SK-N-SH (cell line): ENCODE results near the gene ACSL3. TPM values are rescaled to one million over a fixed set of nuclear protein-coding genes. Genes with fewer than 3 reads are reported as not detected.
"Not testable (repeated sequence)": the region's sequence is repeated elsewhere in the genome, so short reads cannot be mapped to it uniquely, and the experiment has no call there.

ENCODE experiments used
- CTCF ChIA-PET: fragments of 300-600, 350-600 bp; formaldehyde crosslinking; extraction: SDS; loops from one replicate; lab custom pipeline; 2021; lab: Yijun Ruan, JAX
- POLR2A ChIA-PET: fragments of 350-600 bp; sonication (Branson Sonifier 250); formaldehyde crosslinking; extraction: SDS; loops from one replicate; lab custom pipeline; 2020; ENCODE audit warnings: antibody characterized with exemption, inconsistent platforms; lab: Yijun Ruan, JAX
- DNase-seq: peaks from one replicate; pipeline ENCODE4 v3.0.0; 2012
- H2AFZ ChIP-seq: fragments of 200-600 bp; sonication (generic); 2 replicates; pipeline ENCODE4 v1.8.1; 2016; ENCODE audit warnings: antibody characterized with exemption, mild to moderate bottlenecking, low read depth
- H3F3A ChIP-seq: fragments of 200-600 bp; sonication (generic); replicated peaks from 2 replicates; pipeline ENCODE3; 2016; ENCODE audit warnings: antibody characterized with exemption, mild to moderate bottlenecking; ENCODE audit not compliant: insufficient read depth
- H3K27ac ChIP-seq, 2 experiments: fragments of 200-500 bp in 1 of 2; fragments of 200-600 bp in 1 of 2; sonication (Bioruptor generic) in 1 of 2; sonication (generic), shearing (Covaris generic) in 1 of 2; 2 replicates each; pipeline versions ENCODE4 v1.5.1 to v1.6.1; 2014 to 2016; ENCODE audit warnings: low read depth in 2 of 2, inconsistent platforms in 1 of 2, low read length in 1 of 2, mild to moderate bottlenecking in 1 of 2, mixed read lengths in 1 of 2
- H3K27me3 ChIP-seq: fragments of 200-600 bp; sonication (generic), shearing (Covaris generic); 2 replicates; pipeline ENCODE4 v1.6.1; 2016; ENCODE audit warnings: mixed run types; ENCODE audit not compliant: insufficient read depth
- H3K36me3 ChIP-seq, 2 experiments: fragments of 200-500 bp in 1 of 2; fragments of 200-600 bp in 1 of 2; sonication (Bioruptor generic) in 1 of 2; sonication (generic) in 1 of 2; replicated peaks in 1 of 2; 2 replicates each; pipeline versions ENCODE3 to v1.5.1; 2014 to 2016; ENCODE audit warnings: low read length in 1 of 2, mild to moderate bottlenecking in 1 of 2; ENCODE audit not compliant: insufficient read depth in 2 of 2, control insufficient read depth in 1 of 2
- H3K4me1 ChIP-seq, 2 experiments: fragments of 200-500 bp in 1 of 2; fragments of 200-600 bp in 1 of 2; sonication (Bioruptor generic) in 1 of 2; sonication (generic), shearing (Covaris generic) in 1 of 2; 2 replicates each; pipeline versions ENCODE4 v1.5.1 to v1.6.1; 2014 to 2016; ENCODE audit warnings: low read depth in 1 of 2, low read length in 1 of 2, mixed run types in 1 of 2; ENCODE audit not compliant: insufficient read depth in 2 of 2, control insufficient read depth in 1 of 2
- H3K4me2 ChIP-seq: fragments of 200-600 bp; sonication (generic), shearing (Covaris generic); 2 replicates; pipeline ENCODE4 v1.6.1; 2017; ENCODE audit warnings: mixed run types
- H3K4me3 ChIP-seq, 2 experiments: fragments of 200-500 bp in 1 of 2; fragments of 200-600 bp in 1 of 2; sonication (Bioruptor generic) in 1 of 2; sonication (generic), shearing (Covaris generic) in 1 of 2; 2 replicates each; pipeline versions ENCODE4 v1.5.1 to v1.8.1; 2014 to 2016; ENCODE audit warnings: low read depth in 2 of 2, inconsistent platforms in 1 of 2, low read length in 1 of 2, mild to moderate bottlenecking in 1 of 2, mixed read lengths in 1 of 2, moderate library complexity in 1 of 2
- H3K79me2 ChIP-seq: fragments of 200-600 bp; sonication (generic); 2 replicates; pipeline ENCODE4 v1.8.1; 2017; ENCODE audit warnings: mild to moderate bottlenecking; ENCODE audit not compliant: insufficient read depth
- H3K9ac ChIP-seq: fragments of 200-600 bp; sonication (generic); 2 replicates; pipeline ENCODE4 v1.6.1; 2017; ENCODE audit warnings: mixed run types
- H3K9me2 ChIP-seq: fragments of 200-600 bp; sonication (generic); 2 replicates; pipeline ENCODE4 v1.6.1; 2017; ENCODE audit warnings: mixed run types
- H3K9me3 ChIP-seq: fragments of 200-600 bp; sonication (generic); 2 replicates; pipeline ENCODE4 v1.6.1; 2017; ENCODE audit warnings: mixed run types, mild to moderate bottlenecking, moderate library complexity
- H4K20me1 ChIP-seq: fragments of 200-600 bp; sonication (generic); 2 replicates; pipeline ENCODE4 v1.6.1; 2017; ENCODE audit warnings: mild to moderate bottlenecking, mixed run types; ENCODE audit not compliant: insufficient read depth
- FOSL2 ChIP-seq: IDR thresholded peaks from 2 replicates; pipeline ENCODE4 v1.4.0; 2012; ENCODE audit warnings: low read depth, mild to moderate bottlenecking, moderate library complexity, borderline replicate concordance
- MEF2A ChIP-seq: IDR thresholded peaks from 2 replicates; pipeline ENCODE4 v1.4.0; 2012; ENCODE audit warnings: low read depth, borderline replicate concordance
- RCOR1 ChIP-seq: fragments of 150-350 bp; IDR thresholded peaks from 2 replicates; pipeline ENCODE4 v1.6.1; 2017; ENCODE audit warnings: antibody characterized with exemption, low read length
- RXRA ChIP-seq: IDR thresholded peaks from 2 replicates; pipeline ENCODE4 v1.4.0; 2012; ENCODE audit warnings: low read depth, mild to moderate bottlenecking, borderline replicate concordance
- TAF1 ChIP-seq: IDR thresholded peaks from 2 replicates; pipeline ENCODE4 v1.6.1; 2012; ENCODE audit warnings: low read depth, mild to moderate bottlenecking, low read length, moderate library complexity, borderline replicate concordance
- TCF12 ChIP-seq: IDR thresholded peaks from 2 replicates; pipeline ENCODE4 v1.4.0; 2012
- ZBTB33 ChIP-seq: IDR thresholded peaks from 2 replicates; pipeline ENCODE4 v1.4.0; 2012; ENCODE audit warnings: low read depth, borderline replicate concordance
- WGBS: methylation state at CpG from one replicate; pipeline ENCODE4 v1.1.6; 2017; ENCODE audit warnings: low lambda C conversion rate; 5-methylcytosine and 5-hydroxymethylcytosine counted together
- polyA plus RNA-seq, 3 experiments: library from polyadenylated mRNA; depleted of rRNA; stranded (reverse); fragments of >200 nt; gene quantifications; 2 replicates each; pipeline ENCODE4 v1.2.3, GENCODE V29; 2012
- TF ChIP-seq, protein P1 (sequence below): IDR thresholded peaks from 2 replicates; pipeline ENCODE4 v1.4.0; 2012; ENCODE audit warnings: low read depth
- TF ChIP-seq, protein P2 (sequence below): fragments of 150-350 bp; IDR thresholded peaks from 2 replicates; pipeline ENCODE4 v1.6.1; 2017; ENCODE audit warnings: antibody characterized with exemption, low read length, low read depth, borderline replicate concordance
- TF ChIP-seq, protein P3 (sequence below): IDR thresholded peaks from 2 replicates; pipeline ENCODE4 v1.4.0; 2012; ENCODE audit warnings: low read depth, borderline replicate concordance

The ACSL3 gene
- polyA plus RNA-seq, 1 of the 3 experiments (the other 2 are of a cell fraction), result 15.7 TPM

GRCh38 chr2:222846003-222846402 lies 14.8 kb upstream of the ACSL3 start:
- CTCF ChIA-PET, result interaction anchor here (1.5 kb wide), 1 partner anchor 13 kb away, joined by 3 read pairs; no protein-coding TSS in a partner anchor
- DNase-seq, result no peak

DNA sequence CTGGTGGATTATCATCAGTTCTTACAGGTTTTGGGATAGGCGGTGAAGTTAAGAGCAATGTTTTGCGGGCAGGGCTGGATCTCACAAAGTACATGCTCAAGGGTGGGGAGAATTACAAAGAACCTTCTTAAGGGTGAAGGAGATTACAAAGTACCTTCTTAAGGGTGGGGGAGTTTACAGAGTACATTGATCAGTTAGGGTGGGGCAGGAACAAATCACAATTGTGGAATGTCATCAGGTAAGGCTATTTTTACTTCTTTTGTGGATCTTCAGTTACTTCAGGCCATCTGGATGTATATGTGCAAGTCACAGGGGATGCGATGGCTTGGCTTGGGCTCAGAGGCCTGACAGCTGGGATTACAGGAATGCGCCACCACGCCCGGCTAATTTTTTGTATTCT lies 12.8 kb upstream of the ACSL3 start:
- POLR2A ChIA-PET, H3K27me3 ChIP-seq, H4K20me1 ChIP-seq, CTCF ChIA-PET, H3K4me1 ChIP-seq, H3K79me2 ChIP-seq, H3K36me3 ChIP-seq, H3K4me3 ChIP-seq, H3K9ac ChIP-seq, H3K9me3 ChIP-seq, H3K27ac ChIP-seq, H3K9me2 ChIP-seq, H2AFZ ChIP-seq, H3F3A ChIP-seq, DNase-seq, H3K4me2 ChIP-seq: not testable (repeated sequence)
- WGBS, result 99% methylated on average over 6 of the region's 6 CpGs

More at GRCh38 chr2:222846003-222846402, 14.8 kb upstream of the ACSL3 start:
- no peak overlapping the region for H3K9ac ChIP-seq
- POLR2A ChIA-PET, result no interaction called here
- TF ChIP-seq TCF12 (no peak), RXRA (no peak), ZBTB33 (no peak), FOSL2 (no peak), RCOR1 (no peak), TAF1 (no peak)
- TF ChIP-seq, protein P1, sequence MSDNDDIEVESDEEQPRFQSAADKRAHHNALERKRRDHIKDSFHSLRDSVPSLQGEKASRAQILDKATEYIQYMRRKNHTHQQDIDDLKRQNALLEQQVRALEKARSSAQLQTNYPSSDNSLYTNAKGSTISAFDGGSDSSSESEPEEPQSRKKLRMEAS, result no peak
- TF ChIP-seq, protein P2, sequence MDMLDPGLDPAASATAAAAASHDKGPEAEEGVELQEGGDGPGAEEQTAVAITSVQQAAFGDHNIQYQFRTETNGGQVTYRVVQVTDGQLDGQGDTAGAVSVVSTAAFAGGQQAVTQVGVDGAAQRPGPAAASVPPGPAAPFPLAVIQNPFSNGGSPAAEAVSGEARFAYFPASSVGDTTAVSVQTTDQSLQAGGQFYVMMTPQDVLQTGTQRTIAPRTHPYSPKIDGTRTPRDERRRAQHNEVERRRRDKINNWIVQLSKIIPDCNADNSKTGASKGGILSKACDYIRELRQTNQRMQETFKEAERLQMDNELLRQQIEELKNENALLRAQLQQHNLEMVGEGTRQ, result no peak
- no peak overlapping the region for H2AFZ ChIP-seq
- H3K27ac ChIP-seq, result no peak overlapping the region
- H3K27me3 ChIP-seq, result no peaks in the 10 kb centered on the region
- no peaks in the 10 kb centered on the region for H3K9me3 ChIP-seq
- H3K79me2 ChIP-seq, result no peaks in the 10 kb centered on the region
- no peak overlapping the region for H3K4me3 ChIP-seq
- peaks cover 10% of the 10 kb centered on the region for H3F3A ChIP-seq
- no peaks in the 10 kb centered on the region for H3K36me3 ChIP-seq
- H3K4me1 ChIP-seq, result 0 out of 4 replicates have a peak, but pooled peaks cover 0 to 10% of the 10 kb centered on the region in 2 experiments
- H4K20me1 ChIP-seq, result no peaks in the 10 kb centered on the region
- no peak overlapping the region for H3K4me2 ChIP-seq
- H3K9me2 ChIP-seq, result no peaks in the 10 kb centered on the region
- WGBS, result 84% methylated on average over 4 of the region's 4 CpGs

- Histone ChIP-seq H3K4me1 (no peaks in the 10 kb centered on the region), H3K9ac (no peak overlapping the region), H3K36me3 (no peaks in the 10 kb centered on the region), H3K9me3 (no peaks in the 10 kb centered on the region), H3K4me2 (no peak overlapping the region)
- TF ChIP-seq MEF2A, result no peak
- TF ChIP-seq, protein P3, sequence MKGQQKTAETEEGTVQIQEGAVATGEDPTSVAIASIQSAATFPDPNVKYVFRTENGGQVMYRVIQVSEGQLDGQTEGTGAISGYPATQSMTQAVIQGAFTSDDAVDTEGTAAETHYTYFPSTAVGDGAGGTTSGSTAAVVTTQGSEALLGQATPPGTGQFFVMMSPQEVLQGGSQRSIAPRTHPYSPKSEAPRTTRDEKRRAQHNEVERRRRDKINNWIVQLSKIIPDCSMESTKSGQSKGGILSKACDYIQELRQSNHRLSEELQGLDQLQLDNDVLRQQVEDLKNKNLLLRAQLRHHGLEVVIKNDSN, result no peak
- TF ChIP-seq, all 33 proteins: peak for 0
- 95% methylated on average over 9 of the region's 9 CpGs for WGBS
- H3K79me2 ChIP-seq, result no peaks in the 10 kb centered on the region
- peaks cover 4% of the 10 kb centered on the region for H3F3A ChIP-seq
- no peaks in the 10 kb centered on the region for H3K27me3 ChIP-seq
- no peak for DNase-seq
- ChIA-PET POLR2A (no interaction called here), CTCF (no interaction called here)
- no peak overlapping the region for H3K27ac ChIP-seq
- H4K20me1 ChIP-seq, result no peaks in the 10 kb centered on the region
- no peak overlapping the region for H2AFZ ChIP-seq
- no peaks in the 10 kb centered on the region for H3K9me2 ChIP-seq
- no peak overlapping the region for H3K4me3 ChIP-seq
Observed at GRCh38 chr2:222848862-222849261, 12.0 kb upstream of the ACSL3 start.
